ENCODE measurements around the gene KLKB1. TPM values are rescaled to one million over a fixed set of nuclear protein-coding genes. Genes with fewer than 3 reads are reported as not detected.

Gene KLKB1
- polyA plus RNA-seq = 0.43 and 2.2 TPM in 2 replicates

GRCh38 chr4:186227221-186227620 is at the start of gene KLKB1:
KLKB1 (plus strand) TSS chr4:186227507; CDS start chr4:186228196, 689 bp downstream.

GRCh38 chr4:186191200-186192065 is 35.9 kb upstream of the KLKB1 start, which contains the start of gene CYP4V2:
CYP4V2 (plus strand) TSS chr4:186191567; CDS start chr4:186191824, 257 bp downstream.

GRCh38 chr4:186265683-186266652 is 38.7 kb downstream of the KLKB1 start, which contains the start of gene F11:
F11 (plus strand) TSS chr4:186266189; CDS start chr4:186267137, 948 bp downstream.

Other genes starting within 250 kb of the KLKB1 start
- 0.47 and 0.91 TPM in 2 replicates for gene TLR3, start 158.4 kb upstream of the KLKB1 start, polyA plus RNA-seq
- 3.6 and 11.1 TPM in 2 replicates for gene FAM149A, start 122.8 kb upstream of the KLKB1 start, polyA plus RNA-seq
- 2.9 and 4.2 TPM in 2 replicates for gene CYP4V2, start 35.9 kb upstream of the KLKB1 start, polyA plus RNA-seq
- not detected in 2 replicates for gene F11, start 38.7 kb downstream of the KLKB1 start, polyA plus RNA-seq